Activated CD8-positive, alpha-beta memory T cell treated with anti-CD3 and anti-CD28 coated beads for 24 hours (primary cell): ENCODE results near the gene NPDC1.

Experiments
- DNase-seq: peaks from one replicate; pipeline ENCODE4 v3.0.0-alpha.2; 2020

Gene NPDC1

GRCh38 chr9:137009217-137009616, 36.8 kb downstream of the NPDC1 start:
- DNase-seq = no peak

GRCh38 chr9:137008312-137008711, 37.7 kb downstream of the NPDC1 start:
- DNase-seq = no peak

GRCh38 chr9:137007816-137008270, 38.1 kb downstream of the NPDC1 start:
- no peak for DNase-seq

- no peak for DNase-seq
Measured at GRCh38 chr9:137007108-137007815, 38.7 kb downstream of the NPDC1 start.

GRCh38 chr9:137006116-137007003, 39.6 kb downstream of the NPDC1 start:
- DNase-seq = peak; percentile 68

- peak; percentile 68 for DNase-seq
Measured at GRCh38 chr9:137004285-137004684, 41.7 kb downstream of the NPDC1 start.

GRCh38 chr9:137002646-137003041, 43.3 kb downstream of the NPDC1 start:
- no peak for DNase-seq

- DNase-seq = no peak
Measured at GRCh38 chr9:137001857-137002645, 43.9 kb downstream of the NPDC1 start.

- DNase-seq = no peak
Measured at GRCh38 chr9:137000177-137000930, 45.6 kb downstream of the NPDC1 start.

GRCh38 chr9:136997830-136998234, 48.1 kb downstream of the NPDC1 start:
- no peak for DNase-seq

GRCh38 chr9:136997371-136997770, 48.6 kb downstream of the NPDC1 start:
- DNase-seq = no peak

GRCh38 chr9:136996361-136997292, 49.4 kb downstream of the NPDC1 start, which contains the start of gene CLIC3:
CLIC3 (minus strand) TSS chr9:136996568; CDS start chr9:136996543, 25 bp downstream.
- DNase-seq = peak; percentile 84

- peak; percentile 72 for DNase-seq
Measured at GRCh38 chr9:136995772-136996311, 50.1 kb downstream of the NPDC1 start.

- peak; percentile 70 for DNase-seq
Measured at GRCh38 chr9:136995362-136995761, 50.6 kb downstream of the NPDC1 start.

GRCh38 chr9:136994888-136995230, 51.1 kb downstream of the NPDC1 start:
- no peak for DNase-seq

GRCh38 chr9:136994180-136994887, 51.6 kb downstream of the NPDC1 start:
- DNase-seq = peak; percentile 62

- DNase-seq = no peak
Measured at GRCh38 chr9:136992819-136993369, 53.1 kb downstream of the NPDC1 start.

GRCh38 chr9:136991993-136992818, 53.8 kb downstream of the NPDC1 start, which contains the start of gene PAXX:
PAXX (plus strand) TSS chr9:136992422; CDS start chr9:136992444, 22 bp downstream.
- DNase-seq = peak; percentile 98
